HG02610 (cell line): ENCODE measurements around the gene TMEM131L.
A peak's percentile ranks its signal among the peaks of the same experiment; 100 is the strongest.

ENCODE experiments used
- ATAC-seq: cut with Tn5 transposase; IDR thresholded peaks from one replicate; pipeline ENCODE4 v1.9.1; 2021; ENCODE audit warnings: mild to moderate bottlenecking, moderate library complexity; ENCODE audit not compliant: unreplicated experiment

The TMEM131L gene

GRCh38 chr4:153684182-153684970, 218.2 kb downstream of the TMEM131L start, which contains the start of gene TLR2:
TLR2 (plus strand) TSS chr4:153684280; CDS start chr4:153702908, 18,628 bp downstream.
- ATAC-seq = peak; percentile 96

GRCh38 chr4:153684971-153685371, 218.8 kb downstream of the TMEM131L start:
- ATAC-seq = no peak
